ENCODE results near the gene ELFN2. TPM values are rescaled to one million over a fixed set of nuclear protein-coding genes. Genes with fewer than 3 reads are reported as not detected.

ELFN2 gene
- total RNA-seq, 4 donors from 2014 or later: under 0.01 to 0.19 (median 0.16) TPM; not detected in 1

DNA sequence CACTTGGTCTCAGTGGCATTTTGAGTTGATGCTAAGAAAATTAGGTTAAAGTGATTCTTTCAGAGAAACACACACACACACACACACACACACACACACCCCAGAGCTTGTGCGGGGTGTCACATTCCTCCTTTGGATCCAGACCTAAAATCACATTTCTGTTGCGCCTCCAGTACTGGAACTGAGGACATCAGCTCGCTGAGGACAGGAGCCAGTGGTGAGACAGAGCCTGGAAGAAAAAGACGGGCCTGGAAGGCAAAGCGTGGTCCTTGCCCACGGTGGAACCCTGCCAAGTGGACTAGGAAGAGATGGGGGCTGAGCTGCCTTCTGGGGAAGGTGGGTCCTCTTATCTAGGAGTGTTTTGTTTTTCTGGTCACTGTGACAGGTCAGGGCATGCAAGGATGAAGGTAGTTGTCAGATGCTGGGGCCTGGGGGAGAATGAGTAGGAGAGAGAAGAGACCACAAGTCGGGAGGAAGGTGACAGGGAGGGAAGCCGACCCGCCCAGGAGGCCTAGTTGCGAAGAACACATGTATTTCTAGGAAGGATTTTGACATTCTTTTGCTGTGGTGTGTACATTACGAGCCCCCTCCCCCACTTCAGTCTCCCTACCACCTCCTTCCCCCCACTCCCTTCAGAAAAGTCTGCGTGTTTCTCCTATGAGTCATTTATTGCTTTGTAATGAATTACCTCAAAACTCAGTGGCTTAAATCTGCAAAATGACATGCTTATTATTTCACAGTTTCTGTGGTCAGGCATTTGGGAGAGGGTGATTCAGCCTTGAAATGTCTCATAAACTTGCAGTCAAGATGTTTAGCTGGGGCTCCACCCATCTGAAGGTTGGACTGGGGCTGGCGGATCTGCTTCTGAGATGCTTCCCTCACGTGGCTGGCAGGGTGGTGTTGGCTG lies 4.8 kb upstream of the ELFN2 start:
- H3K4me3 ChIP-seq: no peak overlapping the region
- TF ChIP-seq, protein P1, sequence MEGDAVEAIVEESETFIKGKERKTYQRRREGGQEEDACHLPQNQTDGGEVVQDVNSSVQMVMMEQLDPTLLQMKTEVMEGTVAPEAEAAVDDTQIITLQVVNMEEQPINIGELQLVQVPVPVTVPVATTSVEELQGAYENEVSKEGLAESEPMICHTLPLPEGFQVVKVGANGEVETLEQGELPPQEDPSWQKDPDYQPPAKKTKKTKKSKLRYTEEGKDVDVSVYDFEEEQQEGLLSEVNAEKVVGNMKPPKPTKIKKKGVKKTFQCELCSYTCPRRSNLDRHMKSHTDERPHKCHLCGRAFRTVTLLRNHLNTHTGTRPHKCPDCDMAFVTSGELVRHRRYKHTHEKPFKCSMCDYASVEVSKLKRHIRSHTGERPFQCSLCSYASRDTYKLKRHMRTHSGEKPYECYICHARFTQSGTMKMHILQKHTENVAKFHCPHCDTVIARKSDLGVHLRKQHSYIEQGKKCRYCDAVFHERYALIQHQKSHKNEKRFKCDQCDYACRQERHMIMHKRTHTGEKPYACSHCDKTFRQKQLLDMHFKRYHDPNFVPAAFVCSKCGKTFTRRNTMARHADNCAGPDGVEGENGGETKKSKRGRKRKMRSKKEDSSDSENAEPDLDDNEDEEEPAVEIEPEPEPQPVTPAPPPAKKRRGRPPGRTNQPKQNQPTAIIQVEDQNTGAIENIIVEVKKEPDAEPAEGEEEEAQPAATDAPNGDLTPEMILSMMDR (IDR thresholded peaks at IDR 0.05): no peak
- no peak for TF ChIP-seq POLR2A (IDR thresholded peaks at IDR 0.05)
- TF ChIP-seq EP300 (IDR thresholded peaks at IDR 0.05): no peak
- TF ChIP-seq POLR2AphosphoS5 (IDR thresholded peaks at IDR 0.05): no peak
- peaks cover 94% of the 10 kb centered on the region for H3K27me3 ChIP-seq
- WGBS, 2 donors (ENCODE audit: low coverage in 1 of 2): 59 to 72% methylated on average over 4 to 12 of the region's 14 CpGs
- H3K27ac ChIP-seq: no peak overlapping the region
- peaks cover 0 to 13% (median 0%) of the 10 kb centered on the region in 3 donors for H3K4me1 ChIP-seq
- H3K9me3 ChIP-seq: peaks cover 0 to 10% (median 0%) of the 10 kb centered on the region in 3 donors
- no peaks in the 10 kb centered on the region for H3K36me3 ChIP-seq
- ATAC-seq: no peak

DNA sequence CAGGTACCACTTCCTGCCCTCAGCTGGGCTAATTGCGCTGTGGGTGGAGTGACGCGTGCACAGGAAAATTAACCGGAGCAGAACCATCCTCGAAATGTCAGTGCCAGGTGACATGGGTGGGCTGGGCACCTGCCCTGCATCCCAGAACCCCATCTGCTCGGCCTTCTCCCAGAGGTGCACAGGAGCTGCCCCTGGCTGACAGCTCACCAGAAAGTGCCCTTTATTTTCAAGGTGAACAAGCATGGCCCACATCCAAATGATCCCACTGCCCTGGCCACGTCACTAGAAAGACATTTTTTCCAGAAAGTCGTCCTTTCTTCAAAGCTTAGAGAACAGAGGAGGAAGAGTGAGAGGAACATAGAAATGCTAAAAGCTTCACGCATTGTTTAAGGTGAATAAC lies 4.1 kb upstream of the ELFN2 start:
- Histone ChIP-seq H3K27ac (no peak overlapping the region), H3K36me3 (no peaks in the 10 kb centered on the region), H3K4me1 (peaks cover 0 to 18% (median 3%) of the 10 kb centered on the region in 3 donors), H3K9me3 (peaks cover 0 to 10% (median 0%) of the 10 kb centered on the region in 3 donors), H3K4me3 (no peak overlapping the region), H3K27me3 (peaks cover 97% of the 10 kb centered on the region)
- TF ChIP-seq POLR2AphosphoS5 (IDR thresholded peaks at IDR 0.05) (no peak), POLR2A (IDR thresholded peaks at IDR 0.05) (no peak)
- ATAC-seq: no peak
- 71 to 100% methylated on average over 1 to 4 of the region's 9 CpGs for WGBS, 2 donors (ENCODE audit: low coverage in 1 of 2)

DNA sequence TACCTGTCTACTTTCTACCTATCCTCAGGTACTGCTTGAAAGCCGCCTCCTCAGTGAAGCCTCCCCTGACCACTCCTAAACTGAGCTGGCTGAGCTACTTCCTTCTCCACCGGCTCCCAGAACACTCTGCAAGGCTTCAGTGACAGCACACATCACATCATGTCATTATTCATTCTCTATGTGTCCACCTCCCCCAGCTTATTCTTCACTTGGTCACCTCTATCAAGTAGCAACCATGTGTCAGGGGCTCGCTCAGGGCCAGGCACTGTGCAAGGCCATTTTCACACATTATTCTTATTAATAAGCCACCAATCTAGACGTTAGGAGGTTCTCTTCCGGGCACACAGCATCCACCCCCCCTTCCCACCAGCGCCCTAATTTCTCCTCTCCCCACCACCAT lies 3.7 kb upstream of the ELFN2 start:
- Histone ChIP-seq H3K9me3 (peaks cover 0 to 10% (median 0%) of the 10 kb centered on the region in 3 donors), H3K4me1 (peaks cover 0 to 18% (median 3%) of the 10 kb centered on the region in 3 donors), H3K36me3 (no peaks in the 10 kb centered on the region), H3K4me3 (no peak overlapping the region), H3K27me3 (peaks cover 98% of the 10 kb centered on the region), H3K27ac (no peak overlapping the region)
- ATAC-seq: no peak
- TF ChIP-seq EP300 (IDR thresholded peaks at IDR 0.05): no peak
- TF ChIP-seq, protein P1 (IDR thresholded peaks at IDR 0.05): no peak
- 54 to 66% methylated on average over 2 to 3 of the region's 6 CpGs for WGBS, 2 donors (ENCODE audit: low coverage in 1 of 2)

DNA sequence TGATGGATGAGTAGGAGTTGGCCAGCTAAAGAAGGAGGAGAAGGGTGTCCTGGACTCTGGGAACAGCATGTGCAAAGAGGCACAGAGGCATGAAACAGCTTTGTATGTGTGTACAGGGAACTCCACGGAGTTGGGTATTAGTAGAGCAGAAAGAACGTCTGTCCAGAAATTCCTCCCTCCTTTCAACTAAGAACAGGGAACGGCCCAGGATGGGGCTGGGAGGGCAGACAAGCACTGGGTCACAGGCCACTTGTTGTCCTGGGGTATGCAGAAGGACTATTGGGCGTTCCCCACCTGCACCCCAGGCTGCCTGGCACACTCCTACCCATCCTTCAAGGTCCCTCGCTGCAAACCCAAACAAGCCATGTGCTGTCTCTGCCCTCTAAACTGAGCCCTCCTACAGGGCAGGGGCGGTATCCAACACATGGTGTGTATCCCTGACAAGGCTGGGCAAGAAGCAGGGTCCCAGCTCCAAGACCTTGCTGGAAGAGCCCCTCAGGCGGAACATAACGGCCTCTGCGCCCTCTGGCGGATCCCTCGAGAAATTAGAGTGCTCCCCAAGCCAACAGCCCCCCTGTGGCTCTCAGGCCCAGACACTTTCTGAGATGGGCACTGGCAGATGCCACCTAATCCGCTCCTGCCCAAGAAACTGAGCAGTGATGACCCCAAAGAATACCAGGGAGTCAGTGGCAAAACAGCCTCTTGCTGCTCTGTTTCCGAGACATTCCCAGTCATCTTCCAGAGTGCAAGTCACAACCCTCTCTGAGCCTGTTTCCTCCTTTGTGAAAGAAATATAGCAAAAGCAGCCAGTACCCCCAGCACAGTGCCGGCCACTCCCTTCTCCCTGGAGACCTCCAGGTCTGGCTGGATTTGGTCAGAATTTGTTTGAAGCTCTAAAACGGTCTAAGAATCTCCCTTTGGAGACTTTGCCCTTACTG lies 1.6 kb upstream of the ELFN2 start:
- TF ChIP-seq POLR2A (IDR thresholded peaks at IDR 0.05) (no peak), POLR2AphosphoS5 (IDR thresholded peaks at IDR 0.05) (no peak), EP300 (IDR thresholded peaks at IDR 0.05) (no peak)
- TF ChIP-seq, protein P1 (IDR thresholded peaks at IDR 0.05): peak in 2 of 4 experiments; percentile 41 to 53
- H3K4me3 ChIP-seq: no peak overlapping the region
- WGBS, 2 donors (ENCODE audit: low coverage in 1 of 2): 31 to 33% methylated on average over 8 to 11 of the region's 15 CpGs
- H3K4me1 ChIP-seq: peaks cover 0 to 18% (median 3%) of the 10 kb centered on the region in 3 donors
- no peaks in the 10 kb centered on the region for H3K36me3 ChIP-seq
- no peak overlapping the region for H3K27ac ChIP-seq
- peaks cover 100% of the 10 kb centered on the region for H3K27me3 ChIP-seq
- peaks cover 0 to 10% (median 0%) of the 10 kb centered on the region in 3 donors for H3K9me3 ChIP-seq
- ATAC-seq: no peak
